Measurements from ENCODE around the gene PDE6A.

- TF ChIP-seq, protein P1, sequence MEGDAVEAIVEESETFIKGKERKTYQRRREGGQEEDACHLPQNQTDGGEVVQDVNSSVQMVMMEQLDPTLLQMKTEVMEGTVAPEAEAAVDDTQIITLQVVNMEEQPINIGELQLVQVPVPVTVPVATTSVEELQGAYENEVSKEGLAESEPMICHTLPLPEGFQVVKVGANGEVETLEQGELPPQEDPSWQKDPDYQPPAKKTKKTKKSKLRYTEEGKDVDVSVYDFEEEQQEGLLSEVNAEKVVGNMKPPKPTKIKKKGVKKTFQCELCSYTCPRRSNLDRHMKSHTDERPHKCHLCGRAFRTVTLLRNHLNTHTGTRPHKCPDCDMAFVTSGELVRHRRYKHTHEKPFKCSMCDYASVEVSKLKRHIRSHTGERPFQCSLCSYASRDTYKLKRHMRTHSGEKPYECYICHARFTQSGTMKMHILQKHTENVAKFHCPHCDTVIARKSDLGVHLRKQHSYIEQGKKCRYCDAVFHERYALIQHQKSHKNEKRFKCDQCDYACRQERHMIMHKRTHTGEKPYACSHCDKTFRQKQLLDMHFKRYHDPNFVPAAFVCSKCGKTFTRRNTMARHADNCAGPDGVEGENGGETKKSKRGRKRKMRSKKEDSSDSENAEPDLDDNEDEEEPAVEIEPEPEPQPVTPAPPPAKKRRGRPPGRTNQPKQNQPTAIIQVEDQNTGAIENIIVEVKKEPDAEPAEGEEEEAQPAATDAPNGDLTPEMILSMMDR (IDR thresholded peaks at IDR 0.05), result no peak
- no peak for TF ChIP-seq POLR2AphosphoS5 (IDR thresholded peaks at IDR 0.05; ENCODE audit: insufficient read depth in 1 of 2, low read depth in 1 of 2)
Measured at GRCh38 chr5:149963729-149964128, 19.1 kb upstream of the PDE6A start.
